ENCODE measurements around the gene CEND1.

DNA sequence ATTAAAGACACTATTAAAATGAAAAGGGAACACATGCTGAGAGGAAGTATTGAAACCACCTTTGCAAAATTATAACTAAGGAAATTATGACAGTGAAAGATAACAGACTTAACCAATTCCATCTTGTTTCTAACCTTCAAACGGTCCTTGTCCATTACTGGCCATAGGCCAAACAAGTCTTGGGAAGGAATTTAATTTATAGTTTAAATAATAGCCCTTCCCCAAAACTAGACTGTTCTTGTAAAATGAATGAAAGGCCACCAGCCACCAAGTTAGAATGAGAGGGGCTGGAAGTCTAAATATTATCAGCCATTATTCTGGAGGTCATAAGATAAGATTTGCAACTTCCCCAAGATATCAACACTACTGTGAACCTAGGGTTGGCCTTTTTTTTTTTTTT, 44.5 kb downstream of the CEND1 start:
- TF ChIP-seq CTCF (IDR thresholded peaks at IDR 0.05) (no peak), POLR2A (IDR thresholded peaks at IDR 0.05) (no peak)

Measured in tibial nerve (tissue), 3 donors.